Adrenal gland (tissue), 5 donors: ENCODE results near the gene TMEM95.

Experiments
- POLR2A ChIP-seq, 2 donors: fragments of 450-650 bp; IDR thresholded peaks; one replicate each; pipeline ENCODE4 v1.6.1; 2017; ENCODE audit warnings: antibody characterized with exemption in 2 of 2, mild to moderate bottlenecking in 2 of 2, moderate library complexity in 1 of 2
- TF ChIP-seq, protein P1 (sequence below), 6 experiments: fragments of 450-650 bp in 4 of 6; fragments of 200-600 bp in 2 of 6; sonication (generic) in 1 of 6; IDR thresholded peaks; 1 replicate in 5 of 6; 2 replicates in 1 of 6; pipeline versions ENCODE4 v1.5.1 to v1.8.0; 2016 to 2021; ENCODE audit warnings: antibody characterized with exemption in 6 of 6, mild to moderate bottlenecking in 2 of 6, moderate library complexity in 1 of 6
- donor health status: DM: no; HTN: no; CAD: no.

DNA sequence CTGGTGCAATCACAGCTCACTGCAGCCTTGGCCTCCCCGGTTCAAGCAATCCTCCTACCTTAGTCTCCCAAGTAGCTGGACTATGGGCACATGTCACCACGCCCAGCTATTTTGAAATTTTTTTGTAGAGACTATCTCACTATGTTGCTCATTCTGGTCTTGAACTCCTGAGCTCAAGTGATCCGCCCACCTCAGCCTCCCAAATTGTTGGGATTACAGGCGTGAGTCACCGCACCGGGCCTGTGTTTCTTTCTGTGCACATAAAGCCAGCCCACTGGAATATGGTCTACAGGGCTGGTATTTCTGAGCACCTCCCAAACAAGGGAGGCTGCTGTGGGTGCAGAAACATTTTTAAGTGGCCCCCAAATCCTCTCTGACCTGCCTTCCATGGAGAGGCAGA is 8.4 kb downstream of the TMEM95 start:
- no peak for TF ChIP-seq POLR2A (IDR thresholded peaks at IDR 0.05)
- TF ChIP-seq, protein P1, sequence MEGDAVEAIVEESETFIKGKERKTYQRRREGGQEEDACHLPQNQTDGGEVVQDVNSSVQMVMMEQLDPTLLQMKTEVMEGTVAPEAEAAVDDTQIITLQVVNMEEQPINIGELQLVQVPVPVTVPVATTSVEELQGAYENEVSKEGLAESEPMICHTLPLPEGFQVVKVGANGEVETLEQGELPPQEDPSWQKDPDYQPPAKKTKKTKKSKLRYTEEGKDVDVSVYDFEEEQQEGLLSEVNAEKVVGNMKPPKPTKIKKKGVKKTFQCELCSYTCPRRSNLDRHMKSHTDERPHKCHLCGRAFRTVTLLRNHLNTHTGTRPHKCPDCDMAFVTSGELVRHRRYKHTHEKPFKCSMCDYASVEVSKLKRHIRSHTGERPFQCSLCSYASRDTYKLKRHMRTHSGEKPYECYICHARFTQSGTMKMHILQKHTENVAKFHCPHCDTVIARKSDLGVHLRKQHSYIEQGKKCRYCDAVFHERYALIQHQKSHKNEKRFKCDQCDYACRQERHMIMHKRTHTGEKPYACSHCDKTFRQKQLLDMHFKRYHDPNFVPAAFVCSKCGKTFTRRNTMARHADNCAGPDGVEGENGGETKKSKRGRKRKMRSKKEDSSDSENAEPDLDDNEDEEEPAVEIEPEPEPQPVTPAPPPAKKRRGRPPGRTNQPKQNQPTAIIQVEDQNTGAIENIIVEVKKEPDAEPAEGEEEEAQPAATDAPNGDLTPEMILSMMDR (IDR thresholded peaks at IDR 0.05) = no peak
